ENCODE measurements around the gene N4BP2. TPM values are rescaled to one million over a fixed set of nuclear protein-coding genes. Genes with fewer than 3 reads are reported as not detected.

Gene N4BP2
- total RNA-seq, 4 donors from 2014 or later: 5.3 to 11.9 (median 11.1) TPM

- 81 to 88% methylated on average over 9 of the region's 9 CpGs for WGBS, 2 donors
- DNase-seq (ENCODE audit: low spot score in 2 of 2): no peak
- no peak overlapping the region for H3K4me3 ChIP-seq (ENCODE audit: low read depth, poor library complexity, severe bottlenecking)
- no peak for TF ChIP-seq CTCF (IDR thresholded peaks at IDR 0.05)
- no peak for TF ChIP-seq POLR2A (IDR thresholded peaks at IDR 0.05)
- intact Hi-C loops (cut with DNase I; ENCODE audit: low total_unique reads): no loop called here
These were observed 148.0 kb downstream of the N4BP2 start for GRCh38 chr4:40204507-40205258.

GRCh38 chr4:40205259-40206198 is 148.9 kb downstream of the N4BP2 start:
- no peak overlapping the region for H3K4me3 ChIP-seq (ENCODE audit: low read depth, poor library complexity, severe bottlenecking)
- TF ChIP-seq CTCF (IDR thresholded peaks at IDR 0.05) (no peak), POLR2A (IDR thresholded peaks at IDR 0.05) (no peak)
- no peak for DNase-seq (ENCODE audit: low spot score in 2 of 2)
- 74 to 77% methylated on average over 6 of the region's 6 CpGs for WGBS, 2 donors
- intact Hi-C loops (cut with DNase I; ENCODE audit: low total_unique reads): no loop called here

GRCh38 chr4:40206426-40206825 is 149.8 kb downstream of the N4BP2 start:
- 53 to 64% methylated on average over 2 of the region's 2 CpGs for WGBS, 2 donors
- DNase-seq (ENCODE audit: low spot score in 2 of 2): no peak
- intact Hi-C loops (cut with DNase I; ENCODE audit: low total_unique reads): no loop called here
- H3K4me3 ChIP-seq (ENCODE audit: low read depth, poor library complexity, severe bottlenecking): no peak overlapping the region
- no peak for TF ChIP-seq POLR2A (IDR thresholded peaks at IDR 0.05)
- TF ChIP-seq CTCF (IDR thresholded peaks at IDR 0.05): no peak

Other genes with a start within 250 kb of the N4BP2 start
- 10 to 100 TPM; 45.7 to 57.6 (median 53.5) TPM for gene PDS5A, start 78.9 kb upstream of the N4BP2 start, total RNA-seq
- gene RHOH, start 140.2 kb downstream of the N4BP2 start, total RNA-seq: 1 to 10 TPM in 3 of 4 donors, not detected in 1; 1.5 to 3.4 (median 2.2) TPM